Panc1 (cell line): ENCODE data around the gene VSTM2L. TPM values are rescaled to one million over a fixed set of nuclear protein-coding genes. Genes with fewer than 3 reads are reported as not detected.

Experiments
- ATAC-seq: fragments of 200-7000 bp; cut with Tn5 transposase; 2 replicates; pipeline ENCODE4 v1.9.1; 2020; ENCODE audit warnings: mild to moderate bottlenecking, moderate library complexity
- BruUV-seq: library from RNA; stranded (reverse); fragments of 400-500 nt; replicated peaks from 2 replicates; lab custom pipeline; 2021; lab: Mats Ljungman, UMichigan
- CTCF ChIA-PET: fragments of 300-600 bp; sonication (Branson Sonifier 250); formaldehyde crosslinking; loops from one replicate; lab custom pipeline; 2022; ENCODE audit warnings: antibody characterized with exemption; lab: Charles Lee
- POLR2A ChIA-PET: fragments of 300-600 bp; sonication (Branson Sonifier 250); formaldehyde crosslinking; loops from one replicate; lab custom pipeline; 2022; ENCODE audit warnings: antibody characterized with exemption; lab: Charles Lee
- DNase-seq: peaks from one replicate; pipeline ENCODE4 v3.0.0-alpha.2; 2010; ENCODE audit warnings: low read depth, low spot score
- H3K27ac ChIP-seq: 2 replicates; pipeline ENCODE4 v1.5.1; 2011; ENCODE audit warnings: mild to moderate bottlenecking, low read length, inconsistent platforms
- H3K27me3 ChIP-seq: fragments of 200-500 bp; sonication (Bioruptor generic); 2 replicates; pipeline ENCODE4 v1.6.0; 2014; ENCODE audit warnings: low read length, inconsistent platforms; ENCODE audit not compliant: control insufficient read depth, insufficient read depth
- H3K36me3 ChIP-seq: fragments of 200-500 bp; sonication (Bioruptor generic); 2 replicates; pipeline ENCODE4 v1.5.1; 2014; ENCODE audit warnings: inconsistent platforms, mild to moderate bottlenecking, low read length, moderate library complexity; ENCODE audit not compliant: control insufficient read depth, insufficient read depth
- H3K4me1 ChIP-seq: 2 replicates; pipeline ENCODE4 v1.5.1; 2011; ENCODE audit warnings: inconsistent platforms, mild to moderate bottlenecking, low read length, moderate library complexity; ENCODE audit not compliant: control insufficient read depth, insufficient read depth
- H3K4me3 ChIP-seq, 2 experiments: 2 replicates each; pipeline ENCODE4 v1.5.1; 2011 to 2012; ENCODE audit warnings: low read depth in 2 of 2, low read length in 2 of 2, mild to moderate bottlenecking in 2 of 2, inconsistent platforms in 1 of 2, moderate library complexity in 1 of 2
- H3K9me3 ChIP-seq: fragments of 200-500 bp; sonication (Bioruptor generic); 2 replicates; pipeline ENCODE4 v1.5.1; 2014; ENCODE audit warnings: low read depth, mild to moderate bottlenecking, inconsistent platforms, low read length, moderate library complexity; ENCODE audit not compliant: control insufficient read depth, insufficient read depth
- CTCF ChIP-seq: fragments of 450-650 bp; IDR thresholded peaks from 2 replicates; pipeline ENCODE4 v1.5.1; 2017; ENCODE audit warnings: mild to moderate bottlenecking
- POLR2AphosphoS5 ChIP-seq: IDR thresholded peaks from 2 replicates; pipeline ENCODE4 v1.6.1; 2012; ENCODE audit warnings: mild to moderate bottlenecking, low read depth, low read length, moderate library complexity
- REST ChIP-seq, 2 experiments: IDR thresholded peaks; 2 replicates each; pipeline ENCODE4 v1.6.1; 2011 to 2012; ENCODE audit warnings: low read depth in 2 of 2, control low read depth in 1 of 2, low read length in 1 of 2, mild to moderate bottlenecking in 1 of 2, moderate library complexity in 1 of 2; ENCODE audit not compliant: insufficient read depth in 1 of 2
- SIN3A ChIP-seq: IDR thresholded peaks from 2 replicates; pipeline ENCODE4 v1.6.1; 2012; ENCODE audit warnings: low read depth, mild to moderate bottlenecking, low read length, moderate library complexity, borderline replicate concordance; ENCODE audit not compliant: insufficient read depth
- TCF7L2 ChIP-seq: IDR thresholded peaks from 2 replicates; pipeline ENCODE4 v1.6.1; 2011; ENCODE audit warnings: mild to moderate bottlenecking, low read depth, low read length, inconsistent platforms
- in situ Hi-C: cut with HindIII; loops from 2 replicates; pipeline ENCODE4 v1.10.0; 2016; ENCODE audit warnings: low sequenced_read_pairs, low pct_unique_long_range_greater_than_20kb
- intact Hi-C: fragments of 100-400 bp; cut with micrococcal nuclease; formaldehyde crosslinking; loops from one replicate; pipeline ENCODE4 v1.10.0; 2022; ENCODE audit not compliant: unreplicated experiment
- total RNA-seq: library from RNA; stranded (reverse); gene quantifications from one replicate; pipeline ENCODE4 v1.2.1, GENCODE V29; 2021; ENCODE audit not compliant: unreplicated experiment

Gene VSTM2L
- total RNA-seq, 1 experiment from 2014 or later = 16.0 TPM

GRCh38 chr20:37954190-37954589 is 51.3 kb downstream of the VSTM2L start:
- H3K27ac ChIP-seq = no peak overlapping the region
- TF ChIP-seq REST (IDR thresholded peaks at IDR 0.05; ENCODE audit: insufficient read depth in 1 of 2, low read depth in 2 of 2, low read length in 1 of 2) (no peak), POLR2AphosphoS5 (no peak), SIN3A (no peak), CTCF (no peak), TCF7L2 (no peak)
- H3K9me3 ChIP-seq = no peaks in the 10 kb centered on the region
- intact Hi-C loops (no loop called here), in situ Hi-C loops (no loop called here)
- no peak overlapping the region for H3K4me3 ChIP-seq
- ChIA-PET POLR2A (no interaction called here), CTCF (no interaction called here)
- BruUV-seq = no TSS peak
- H3K4me1 ChIP-seq = no peaks in the 10 kb centered on the region
- ATAC-seq = no peak
- peaks cover 11% of the 10 kb centered on the region; the same call in 1 of the 2 replicates for H3K27me3 ChIP-seq
- no peak for DNase-seq
- H3K36me3 ChIP-seq = no peaks in the 10 kb centered on the region

- Histone ChIP-seq H3K4me1 (no peaks in the 10 kb centered on the region), H3K36me3 (no peaks in the 10 kb centered on the region), H3K27ac (no peak overlapping the region), H3K4me3 (no peak overlapping the region), H3K9me3 (no peaks in the 10 kb centered on the region), H3K27me3 (peaks cover 11% of the 10 kb centered on the region; the same call in 1 of the 2 replicates)
- DNase-seq (no peak), ATAC-seq (no peak)
- intact Hi-C loops (no loop called here), in situ Hi-C loops (no loop called here)
- ChIA-PET CTCF (no interaction called here), POLR2A (interaction anchor here (0.7 kb wide), 1 partner anchor 142 kb away, joined by 3 read pairs; no protein-coding TSS in a partner anchor)
- no peak for TF ChIP-seq SIN3A
- TF ChIP-seq POLR2AphosphoS5 = no peak
- TF ChIP-seq TCF7L2 = no peak
- no peak for TF ChIP-seq REST (IDR thresholded peaks at IDR 0.05; ENCODE audit: insufficient read depth in 1 of 2, low read depth in 2 of 2, low read length in 1 of 2)
- TF ChIP-seq CTCF = no peak
- no TSS peak for BruUV-seq
Measured at GRCh38 chr20:37954626-37955025, 51.7 kb downstream of the VSTM2L start.
